ENCODE data around the gene SPATA12. TPM values are rescaled to one million over a fixed set of nuclear protein-coding genes. Genes with fewer than 3 reads are reported as not detected.

The SPATA12 gene
- total and polyA plus RNA-seq, 2 donors (not counting 3 experiments of a cell fraction or from before 2014, with no cell fraction given), result 0.18 TPM; not detected in 1

DNA sequence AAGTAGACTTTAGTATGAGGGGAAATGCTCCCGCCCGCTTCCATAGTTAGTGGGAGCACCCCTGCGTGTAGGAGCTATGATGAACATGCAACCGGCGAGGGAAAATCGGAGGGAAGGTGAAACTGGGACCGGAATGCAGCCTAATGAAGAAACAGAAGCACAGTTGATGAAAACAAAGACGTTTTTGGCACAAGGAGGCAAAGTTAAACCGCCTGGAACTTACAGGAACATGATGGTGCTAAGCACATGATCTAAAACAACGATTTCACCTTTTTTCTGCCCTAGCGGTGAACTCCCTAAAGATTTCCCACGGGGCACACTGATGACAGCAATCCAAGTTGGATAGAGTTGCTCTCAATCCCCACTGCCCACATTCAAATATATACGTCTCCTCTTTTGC, 49.4 kb upstream of the SPATA12 start:
- no peak overlapping the region for H3K9ac ChIP-seq (replicated peaks; ENCODE audit: extremely low read depth, insufficient read depth, low read length)
- ChIA-PET CTCF (no interaction called here), POLR2A (no interaction called here)
- no peaks in the 10 kb centered on the region for H3K9me1 ChIP-seq (replicated peaks; ENCODE audit: control insufficient read depth, extremely low read depth, insufficient read depth, low read length)
- intact Hi-C loops (cut with micrococcal nuclease) (no loop called here), dilution Hi-C loops (cut with MboI; ENCODE audit: extremely low pct_ligation_motif_present, low sequenced_read_pairs) (no loop called here)
- TF ChIP-seq POLR2AphosphoS5 (IDR thresholded peaks at IDR 0.05; ENCODE audit: insufficient read depth, low read depth, low read length), result no peak
- no peak overlapping the region for H3K4me2 ChIP-seq (ENCODE audit: insufficient read depth, low read length)
- no TSS peak for BruUV-seq (replicated peaks)
- H3K79me2 ChIP-seq (ENCODE audit: control insufficient read depth, insufficient read depth, low read length), result no peaks in the 10 kb centered on the region
- H2AFZ ChIP-seq (ENCODE audit: low read depth, low read length), result no peak overlapping the region
- no peak overlapping the region for H3K27ac ChIP-seq (ENCODE audit: insufficient read depth, low read depth, low read length)
- DNase-seq (ENCODE audit: low read depth, low spot score), result no peak
- H3K27me3 ChIP-seq (ENCODE audit: control insufficient read depth in 2 of 2, insufficient read depth in 2 of 2, low read length in 2 of 2), result no peaks in the 10 kb centered on the region
- H3K4me3 ChIP-seq (replicated peaks in 1 of 3; ENCODE audit: insufficient read depth in 1 of 3, low read depth in 1 of 3, low read length in 3 of 3), result no peak overlapping the region
- no peaks in the 10 kb centered on the region for H3K36me3 ChIP-seq (ENCODE audit: control insufficient read depth in 2 of 2, extremely low read depth in 1 of 2, insufficient read depth in 2 of 2, low read length in 2 of 2)
- no peak for FAIRE-seq
- H4K20me1 ChIP-seq (replicated peaks; ENCODE audit: control insufficient read depth, extremely low read depth, insufficient read depth, low read length), result no peaks in the 10 kb centered on the region
- peaks cover 16% of the 10 kb centered on the region for H3K4me1 ChIP-seq (ENCODE audit: control insufficient read depth, extremely low read depth, insufficient read depth, low read length)
- no peaks in the 10 kb centered on the region for H3K9me3 ChIP-seq (replicated peaks; ENCODE audit: control insufficient read depth, insufficient read depth, low read length)

DNA sequence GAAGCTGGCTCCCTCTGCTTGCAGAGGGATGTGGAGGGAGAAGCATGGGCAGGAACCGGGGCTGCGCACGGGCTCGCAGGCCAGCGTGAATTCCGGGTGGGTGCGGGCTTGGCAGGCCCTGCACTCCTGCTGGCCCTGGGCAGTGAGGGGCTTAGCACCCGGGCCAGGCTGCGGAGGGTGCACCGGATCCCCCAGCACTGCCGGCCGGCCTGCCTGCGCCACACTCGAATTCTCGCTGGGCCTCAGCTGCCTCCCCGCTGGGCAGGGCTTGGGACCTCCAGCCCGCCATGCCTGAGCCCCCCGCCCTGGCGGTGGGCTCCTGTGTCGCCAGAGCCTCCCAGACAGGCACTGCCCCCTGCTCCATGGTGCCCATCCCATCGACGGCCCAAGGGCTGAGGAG, 47.6 kb upstream of the SPATA12 start:
- Histone ChIP-seq H3K4me2 (ENCODE audit: insufficient read depth, low read length) (no peak overlapping the region), H3K4me3 (replicated peaks in 1 of 3; ENCODE audit: insufficient read depth in 1 of 3, low read depth in 1 of 3, low read length in 3 of 3) (no peak overlapping the region), H2AFZ (ENCODE audit: low read depth, low read length) (no peak overlapping the region), H3K27ac (ENCODE audit: insufficient read depth, low read depth, low read length) (no peak overlapping the region), H3K9me1 (replicated peaks; ENCODE audit: control insufficient read depth, extremely low read depth, insufficient read depth, low read length) (no peaks in the 10 kb centered on the region), H3K9ac (replicated peaks; ENCODE audit: extremely low read depth, insufficient read depth, low read length) (no peak overlapping the region), H3K79me2 (ENCODE audit: control insufficient read depth, insufficient read depth, low read length) (no peaks in the 10 kb centered on the region), H3K4me1 (ENCODE audit: control insufficient read depth, extremely low read depth, insufficient read depth, low read length) (peaks cover 4% of the 10 kb centered on the region), H3K9me3 (replicated peaks; ENCODE audit: control insufficient read depth, insufficient read depth, low read length) (no peaks in the 10 kb centered on the region), H4K20me1 (replicated peaks; ENCODE audit: control insufficient read depth, extremely low read depth, insufficient read depth, low read length) (no peaks in the 10 kb centered on the region), H3K36me3 (ENCODE audit: control insufficient read depth in 2 of 2, extremely low read depth in 1 of 2, insufficient read depth in 2 of 2, low read length in 2 of 2) (no peaks in the 10 kb centered on the region), H3K27me3 (ENCODE audit: control insufficient read depth in 2 of 2, insufficient read depth in 2 of 2, low read length in 2 of 2) (no peaks in the 10 kb centered on the region)
- ChIA-PET POLR2A (no interaction called here), CTCF (interaction anchor here (0.8 to 0.9 kb wide), 2 partner anchors 8 to 17 kb away, joined by 3 read pairs; no protein-coding TSS in a partner anchor)
- no peak for FAIRE-seq
- no peak for TF ChIP-seq GATA2 (IDR thresholded peaks at IDR 0.05; ENCODE audit: insufficient read depth, insufficient read length, low read depth, low read length)
- TF ChIP-seq, protein P1, sequence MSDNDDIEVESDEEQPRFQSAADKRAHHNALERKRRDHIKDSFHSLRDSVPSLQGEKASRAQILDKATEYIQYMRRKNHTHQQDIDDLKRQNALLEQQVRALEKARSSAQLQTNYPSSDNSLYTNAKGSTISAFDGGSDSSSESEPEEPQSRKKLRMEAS (IDR thresholded peaks at IDR 0.05; ENCODE audit: insufficient read depth, insufficient read length), result no peak
- no peak for TF ChIP-seq MYC (IDR thresholded peaks at IDR 0.05; ENCODE audit: low read depth, low read length)
- TF ChIP-seq, protein P2, sequence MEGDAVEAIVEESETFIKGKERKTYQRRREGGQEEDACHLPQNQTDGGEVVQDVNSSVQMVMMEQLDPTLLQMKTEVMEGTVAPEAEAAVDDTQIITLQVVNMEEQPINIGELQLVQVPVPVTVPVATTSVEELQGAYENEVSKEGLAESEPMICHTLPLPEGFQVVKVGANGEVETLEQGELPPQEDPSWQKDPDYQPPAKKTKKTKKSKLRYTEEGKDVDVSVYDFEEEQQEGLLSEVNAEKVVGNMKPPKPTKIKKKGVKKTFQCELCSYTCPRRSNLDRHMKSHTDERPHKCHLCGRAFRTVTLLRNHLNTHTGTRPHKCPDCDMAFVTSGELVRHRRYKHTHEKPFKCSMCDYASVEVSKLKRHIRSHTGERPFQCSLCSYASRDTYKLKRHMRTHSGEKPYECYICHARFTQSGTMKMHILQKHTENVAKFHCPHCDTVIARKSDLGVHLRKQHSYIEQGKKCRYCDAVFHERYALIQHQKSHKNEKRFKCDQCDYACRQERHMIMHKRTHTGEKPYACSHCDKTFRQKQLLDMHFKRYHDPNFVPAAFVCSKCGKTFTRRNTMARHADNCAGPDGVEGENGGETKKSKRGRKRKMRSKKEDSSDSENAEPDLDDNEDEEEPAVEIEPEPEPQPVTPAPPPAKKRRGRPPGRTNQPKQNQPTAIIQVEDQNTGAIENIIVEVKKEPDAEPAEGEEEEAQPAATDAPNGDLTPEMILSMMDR (IDR thresholded peaks at IDR 0.05; ENCODE audit: extremely low read depth in 1 of 2, insufficient read depth in 1 of 2, low read depth in 1 of 2, low read length in 2 of 2), result no peak
- TF ChIP-seq EZH2 (IDR thresholded peaks at IDR 0.05; ENCODE audit: borderline replicate concordance, low read depth, low read length, severe bottlenecking), result no peak
- TF ChIP-seq JUN (IDR thresholded peaks at IDR 0.05; ENCODE audit: borderline replicate concordance, insufficient read depth, insufficient read length, low read depth), result no peak
- no peak for TF ChIP-seq POLR2A (IDR thresholded peaks at IDR 0.05; ENCODE audit: low read depth, low read length)
- no peak for TF ChIP-seq FOS (IDR thresholded peaks at IDR 0.05; ENCODE audit: borderline replicate concordance, insufficient read depth, low read length)
- intact Hi-C loops (cut with micrococcal nuclease) (no loop called here), dilution Hi-C loops (cut with MboI; ENCODE audit: extremely low pct_ligation_motif_present, low sequenced_read_pairs) (no loop called here)
- BruUV-seq (replicated peaks), result no TSS peak
- DNase-seq (ENCODE audit: low read depth, low spot score), result no peak

Data from endothelial cell of umbilical vein (primary cell).